K562 (cell line): ENCODE data around the gene DENND2C. TPM values are rescaled to one million over a fixed set of nuclear protein-coding genes. Genes with fewer than 3 reads are reported as not detected.

Source experiments
- ATAC-seq: fragments of 200-7000 bp; cut with Tn5 transposase; 3 replicates; pipeline ENCODE4 v1.9.1; 2020; ENCODE audit warnings: moderate library complexity
- BruUV-seq: library from RNA; stranded (reverse); fragments of 400-500 nt; replicated peaks from 2 replicates; lab custom pipeline; 2021; lab: Mats Ljungman, UMichigan
- CTCF ChIA-PET: fragments of 300-600 bp; formaldehyde crosslinking; extraction: SDS; loops from one replicate; lab custom pipeline; 2021; ENCODE audit warnings: low intra/inter-chr PET ratio; lab: Yijun Ruan, JAX
- POLR2A ChIA-PET: fragments of 300-600, 350-650 bp; sonication (Branson Sonifier 250); formaldehyde crosslinking; extraction: SDS; loops from one replicate; lab custom pipeline; 2021; ENCODE audit warnings: antibody characterized with exemption, inconsistent platforms; lab: Yijun Ruan, JAX
- DNase-seq, 4 experiments: peaks; one replicate each; pipeline versions ENCODE4 v3.0.0 to v3.0.0-alpha.2; 2011 to 2018; ENCODE audit warnings: low spot score in 3 of 4, mixed read lengths in 3 of 4; ENCODE audit errors: extremely low read depth in 1 of 4
- FAIRE-seq: peaks from 2 replicates; lab custom pipeline; 2011; peaks lifted over from hg19 to GRCh38; lab: Jason Lieb, UNC
- H2AFZ ChIP-seq: 2 replicates; pipeline ENCODE4 v1.6.0; 2011; ENCODE audit warnings: low read depth, low read length, control low read depth, inconsistent platforms
- H3K27ac ChIP-seq: fragments of 200-600 bp; 3 replicates; pipeline ENCODE4 v1.8.0; 2011; ENCODE audit warnings: low read depth, mild to moderate bottlenecking, control low read depth, inconsistent platforms, low read length, moderate library complexity, mixed read lengths; ENCODE audit errors: extremely low read depth
- H3K27me3 ChIP-seq, 2 experiments: fragments of 300-600 bp in 1 of 2; 2 replicates in 1 of 2; 3 replicates in 1 of 2; pipeline versions ENCODE4 v1.6.0 to v1.8.0; 2011; ENCODE audit warnings: inconsistent platforms in 2 of 2, low read length in 2 of 2, mild to moderate bottlenecking in 1 of 2, mixed read lengths in 1 of 2, moderate library complexity in 1 of 2; ENCODE audit not compliant: control insufficient read depth in 2 of 2, insufficient read depth in 2 of 2
- H3K36me3 ChIP-seq: fragments of 300-600 bp; 3 replicates; pipeline ENCODE4 v1.8.0; 2011; ENCODE audit warnings: mild to moderate bottlenecking, low read length, inconsistent platforms; ENCODE audit not compliant: control insufficient read depth, insufficient read depth
- H3K4me1 ChIP-seq, 2 experiments: fragments of 200-600 bp in 1 of 2; replicated peaks in 1 of 2; 2 replicates in 1 of 2; 3 replicates in 1 of 2; pipeline versions ENCODE4 v1.5.1 to v1.8.0; 2011; ENCODE audit warnings: inconsistent platforms in 2 of 2, low read length in 2 of 2, mild to moderate bottlenecking in 1 of 2, mixed read lengths in 1 of 2, moderate library complexity in 1 of 2; ENCODE audit not compliant: control insufficient read depth in 2 of 2, insufficient read depth in 2 of 2
- H3K4me2 ChIP-seq: 2 replicates; pipeline ENCODE4 v1.6.1; 2011; ENCODE audit warnings: low read length, control low read depth, inconsistent platforms, mixed read lengths; ENCODE audit not compliant: insufficient read depth
- H3K4me3 ChIP-seq: fragments of 200-600 bp; sonication (generic), shearing (Covaris generic); 2 replicates; pipeline ENCODE4 v1.5.1; 2016; ENCODE audit warnings: control low read depth, inconsistent platforms
- H3K79me2 ChIP-seq: fragments of 200-600 bp; 3 replicates; pipeline ENCODE4 v1.8.0; 2011; ENCODE audit warnings: low read length, inconsistent platforms; ENCODE audit not compliant: control insufficient read depth, insufficient read depth
- H3K9ac ChIP-seq, 2 experiments: 2 replicates each; pipeline versions ENCODE4 v1.6.0 to v1.6.1; 2011; ENCODE audit warnings: low read depth in 2 of 2, low read length in 2 of 2, control low read depth in 1 of 2, inconsistent platforms in 1 of 2, mild to moderate bottlenecking in 1 of 2, mixed read lengths in 1 of 2; ENCODE audit not compliant: insufficient read depth in 1 of 2
- H3K9me1 ChIP-seq: one replicate; pipeline ENCODE4 v1.6.0; 2011; ENCODE audit warnings: inconsistent platforms, mild to moderate bottlenecking, low read length, moderate library complexity; ENCODE audit not compliant: control insufficient read depth, insufficient read depth
- H3K9me3 ChIP-seq: replicated peaks from 2 replicates; pipeline ENCODE4 v1.5.1; 2011; ENCODE audit warnings: low read depth, low read length, inconsistent platforms; ENCODE audit not compliant: control insufficient read depth, insufficient read depth
- H4K20me1 ChIP-seq: replicated peaks from 2 replicates; pipeline ENCODE4 v1.6.1; 2011; ENCODE audit warnings: low read length, inconsistent platforms, mixed read lengths; ENCODE audit not compliant: control insufficient read depth, insufficient read depth
- ELF1 ChIP-seq: fragments of 200-800 bp; sonication (Bioruptor generic); IDR thresholded peaks from 2 replicates; pipeline ENCODE4 v1.6.1; 2016; ENCODE audit warnings: missing genetic modification characterization, missing compliant biosample characterization
- HDAC3 ChIP-seq: fragments of 450-650 bp; IDR thresholded peaks from 2 replicates; pipeline ENCODE4 v1.6.1; 2018; ENCODE audit warnings: borderline replicate concordance, mild to moderate bottlenecking, moderate library complexity; ENCODE audit not compliant: partially characterized antibody
- KDM2B ChIP-seq: fragments of 250-450 bp; sonication (Bioruptor Pico); IDR thresholded peaks from 2 replicates; pipeline ENCODE4 v1.8.0; 2021; ENCODE audit warnings: mild to moderate bottlenecking, moderate library complexity
- MCM7 ChIP-seq, 2 experiments: fragments of 450-650 bp; IDR thresholded peaks; 2 replicates each; pipeline ENCODE4 v1.6.1; 2016 to 2018
- RB1 ChIP-seq: fragments of 450-650 bp; IDR thresholded peaks from 2 replicates; pipeline ENCODE4 v1.6.1; 2017; ENCODE audit warnings: low read depth, mild to moderate bottlenecking
- RHOXF2B ChIP-seq: fragments of 250-450 bp; sonication (Bioruptor Pico); conservative IDR thresholded peaks from 2 replicates; pipeline ENCODE4 v1.5.1; 2021
- SMAD4 ChIP-seq: fragments of 250-450 bp; sonication (Bioruptor Pico); conservative IDR thresholded peaks from 2 replicates; pipeline ENCODE4 v1.8.0; 2021; ENCODE audit warnings: inconsistent platforms, mild to moderate bottlenecking, moderate library complexity
- TEAD2 ChIP-seq: fragments of 450-650 bp; IDR thresholded peaks from 2 replicates; pipeline ENCODE4 v1.6.1; 2016; ENCODE audit warnings: missing genetic modification characterization, control low read depth, missing compliant biosample characterization
- ZKSCAN8 ChIP-seq: fragments of 200-800 bp; sonication (Bioruptor generic); IDR thresholded peaks from 2 replicates; pipeline ENCODE4 v1.6.1; 2016; ENCODE audit warnings: missing genetic modification characterization, missing compliant biosample characterization
- ZNF589 ChIP-seq: fragments of 200-800 bp; sonication (Bioruptor generic); IDR thresholded peaks from 2 replicates; pipeline ENCODE4 v1.6.1; 2016; ENCODE audit warnings: low read depth, missing genetic modification characterization, missing compliant biosample characterization
- ZNF780A ChIP-seq: fragments of 250-450 bp; sonication (Bioruptor Pico); IDR thresholded peaks from 2 replicates; pipeline ENCODE4 v1.5.0; 2021; ENCODE audit warnings: mild to moderate bottlenecking
- WGBS: fragments of 100-300 bp; shearing (Covaris generic); methylation state at CpG from one replicate; pipeline ENCODE4 v1.1.6; 2016; ENCODE audit warnings: low coverage, mixed read lengths; ENCODE audit not compliant: insufficient coverage; ENCODE audit errors: missing lambda C conversion rate; 5-methylcytosine and 5-hydroxymethylcytosine counted together
- in situ Hi-C: fragments of 300-500 bp; cut with MboI; formaldehyde crosslinking; loops from 4 replicates; pipeline ENCODE4 v1.15.0; 2018; ENCODE audit warnings: inconsistent platforms, mixed read lengths
- intact Hi-C: fragments of 100-400 bp; cut with micrococcal nuclease; formaldehyde crosslinking; loops from 2 replicates; pipeline ENCODE4 v1.14.2; 2022
- polyA plus RNA-seq, 8 experiments: library from polyadenylated mRNA; depleted of rRNA in 4 of 8; stranded (reverse) in 5 of 8; unstranded in 3 of 8; fragments of >200 nt; fragmentation: Nextera tagmentation in 2 of 8; fragmentation: Illumina TruSeq in 1 of 8; extraction: Ambion mirVana in 2 of 8; extraction: Trizol in 1 of 8; gene quantifications; 2 replicates each; pipeline versions ENCODE4 v1.2.1 to v1.2.3, GENCODE V29; 2011 to 2014; ENCODE audit warnings: inconsistent platforms in 1 of 8, missing spikeins in 1 of 8
- total RNA-seq, 7 experiments: library from RNA; depleted of rRNA in 6 of 7; stranded (reverse); fragments of >200 nt in 6 of 7; fragmentation: Illumina TruSeq in 2 of 7; extraction: Trizol in 2 of 7; gene quantifications; 2 replicates each; pipeline versions ENCODE4 v1.2.1 to v1.2.3, GENCODE V29; 2011 to 2021; ENCODE audit warnings: low replicate concordance in 1 of 7
- TF ChIP-seq, protein P1 (sequence below): fragments of 450-650 bp; IDR thresholded peaks from 2 replicates; pipeline ENCODE4 v1.7.1; 2018; ENCODE audit warnings: mild to moderate bottlenecking, low read depth; ENCODE audit not compliant: partially characterized antibody
- TF ChIP-seq, protein P2 (sequence below): sonication (generic); formaldehyde crosslinking; IDR thresholded peaks from 2 replicates; pipeline ENCODE4 v1.8.1; 2022; ENCODE audit warnings: missing genetic modification reagents
- TF ChIP-seq, protein P3 (sequence below): fragments of 450-650 bp; IDR thresholded peaks from 2 replicates; pipeline ENCODE4 v1.6.1; 2014; ENCODE audit warnings: low read depth, mild to moderate bottlenecking, moderate library complexity, borderline replicate concordance

Gene DENND2C
- total and polyA plus RNA-seq, 9 of the 15 experiments (the other 6 are each of a cell fraction or from before 2014, with no cell fraction given), result 0.03 to 0.25 (median 0.14) TPM

DNA sequence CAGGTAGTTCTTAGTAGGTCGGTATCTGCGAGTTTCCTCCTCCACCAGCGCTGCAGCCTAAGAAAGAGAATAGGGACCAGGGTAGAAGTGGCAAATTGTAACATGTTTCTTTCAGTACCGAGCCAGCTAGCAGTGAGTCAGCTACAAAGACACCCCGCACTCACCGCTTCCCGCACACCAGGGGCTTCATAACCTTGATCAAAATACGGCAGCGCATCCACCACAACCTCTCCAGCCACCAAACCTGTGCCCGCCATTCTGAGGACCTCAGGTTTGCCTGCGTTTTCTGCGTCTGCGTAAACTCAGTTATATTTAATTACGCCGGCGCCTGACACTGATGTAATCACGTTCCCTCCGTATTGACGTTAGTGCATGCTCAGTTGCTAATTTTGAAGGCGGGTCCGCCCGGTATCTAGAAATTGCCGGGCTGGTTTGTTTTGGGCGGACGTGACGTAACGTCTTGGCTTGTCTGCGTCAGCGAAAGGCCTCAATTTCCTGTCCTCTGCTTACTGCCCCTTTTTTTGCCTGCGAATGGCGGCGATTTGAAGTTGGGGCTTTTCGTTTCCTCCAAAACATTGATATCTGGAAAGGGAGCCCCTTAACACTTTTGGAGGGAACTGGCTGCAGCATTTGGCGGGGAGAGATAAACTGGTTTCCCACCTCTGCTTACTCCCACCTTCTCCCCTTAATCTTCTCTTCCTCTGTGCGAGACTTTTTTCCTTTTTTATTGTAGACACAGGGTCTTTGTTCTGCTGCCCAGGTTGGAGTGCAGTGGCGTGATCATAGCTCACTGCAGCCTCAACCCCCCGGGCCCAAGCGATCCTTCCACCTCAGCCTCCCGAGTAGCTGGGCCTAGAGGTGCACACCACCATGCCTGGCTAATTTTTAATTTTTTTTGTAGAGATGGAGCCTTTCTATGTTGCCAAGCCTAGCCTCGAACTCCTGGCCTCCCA is 88.2 kb downstream of the DENND2C start, which contains the start of gene BCAS2 (continued):
- peak; percentile 54; the same call in 1 of the 2 replicates for TF ChIP-seq SMAD4 (CRISPR knock-in tag)

DNA sequence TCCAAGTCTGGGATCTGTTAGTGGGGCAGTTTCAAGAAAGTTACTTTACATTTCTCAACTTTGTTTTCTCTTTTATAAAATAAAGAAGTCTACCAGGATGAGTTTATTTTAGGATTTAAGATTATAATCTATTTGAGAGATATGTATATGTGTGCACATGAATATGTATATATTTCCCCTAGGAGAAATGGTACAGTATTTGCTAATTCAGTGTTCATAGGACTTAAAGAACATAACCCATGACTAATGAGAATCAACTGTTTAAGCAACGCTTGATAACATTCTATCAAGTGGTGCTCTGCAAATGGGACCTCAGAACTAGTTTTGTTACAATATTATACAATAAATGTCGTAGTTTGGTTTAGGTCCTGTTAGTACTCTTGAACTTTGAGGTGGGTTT is 95.5 kb downstream of the DENND2C start:
- WGBS, result 98% methylated on average over 2 of the region's 2 CpGs
- Histone ChIP-seq H3K4me1 (no peaks in the 10 kb centered on the region), H2AFZ (no peak overlapping the region), H3K4me2 (no peak overlapping the region), H3K27me3 (no peaks in the 10 kb centered on the region), H3K9ac (no peak overlapping the region), H3K27ac (no peak overlapping the region), H4K20me1 (no peaks in the 10 kb centered on the region), H3K4me3 (no peak overlapping the region), H3K36me3 (peaks cover 86% of the 10 kb centered on the region), H3K9me3 (no peaks in the 10 kb centered on the region), H3K79me2 (peaks cover 10% of the 10 kb centered on the region; the same call in 2 of the 3 replicates), H3K9me1 (no peaks in the 10 kb centered on the region)
- ATAC-seq, result no peak
- in situ Hi-C loops, result no loop called here
- no peak for FAIRE-seq
- POLR2A ChIA-PET, result interaction anchor here (0.7 to 1.9 kb wide), 3 partner anchors 10 to 1548 kb away, joined by 3 to 5 read pairs (median 3); no protein-coding TSS in a partner anchor
- intact Hi-C loops, result no loop called here
- DNase-seq, result no peak
- BruUV-seq, result no TSS peak
- CTCF ChIA-PET, result no interaction called here
- TF ChIP-seq ZKSCAN8 (no peak), RHOXF2B (CRISPR knock-in tag) (no peak), HDAC3 (no peak), ELF1 (tag) (no peak), ZNF589 (CRISPR knock-in tag) (no peak), RB1 (no peak), KDM2B (CRISPR knock-in tag) (no peak), ZNF780A (CRISPR knock-in tag) (no peak), TEAD2 (tag) (no peak), MCM7 (IDR thresholded peaks at IDR 0.05) (no peak)
- TF ChIP-seq, protein P1, sequence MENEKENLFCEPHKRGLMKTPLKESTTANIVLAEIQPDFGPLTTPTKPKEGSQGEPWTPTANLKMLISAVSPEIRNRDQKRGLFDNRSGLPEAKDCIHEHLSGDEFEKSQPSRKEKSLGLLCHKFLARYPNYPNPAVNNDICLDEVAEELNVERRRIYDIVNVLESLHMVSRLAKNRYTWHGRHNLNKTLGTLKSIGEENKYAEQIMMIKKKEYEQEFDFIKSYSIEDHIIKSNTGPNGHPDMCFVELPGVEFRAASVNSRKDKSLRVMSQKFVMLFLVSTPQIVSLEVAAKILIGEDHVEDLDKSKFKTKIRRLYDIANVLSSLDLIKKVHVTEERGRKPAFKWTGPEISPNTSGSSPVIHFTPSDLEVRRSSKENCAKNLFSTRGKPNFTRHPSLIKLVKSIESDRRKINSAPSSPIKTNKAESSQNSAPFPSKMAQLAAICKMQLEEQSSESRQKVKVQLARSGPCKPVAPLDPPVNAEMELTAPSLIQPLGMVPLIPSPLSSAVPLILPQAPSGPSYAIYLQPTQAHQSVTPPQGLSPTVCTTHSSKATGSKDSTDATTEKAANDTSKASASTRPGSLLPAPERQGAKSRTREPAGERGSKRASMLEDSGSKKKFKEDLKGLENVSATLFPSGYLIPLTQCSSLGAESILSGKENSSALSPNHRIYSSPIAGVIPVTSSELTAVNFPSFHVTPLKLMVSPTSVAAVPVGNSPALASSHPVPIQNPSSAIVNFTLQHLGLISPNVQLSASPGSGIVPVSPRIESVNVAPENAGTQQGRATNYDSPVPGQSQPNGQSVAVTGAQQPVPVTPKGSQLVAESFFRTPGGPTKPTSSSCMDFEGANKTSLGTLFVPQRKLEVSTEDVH, result no peak
- TF ChIP-seq, protein P2, sequence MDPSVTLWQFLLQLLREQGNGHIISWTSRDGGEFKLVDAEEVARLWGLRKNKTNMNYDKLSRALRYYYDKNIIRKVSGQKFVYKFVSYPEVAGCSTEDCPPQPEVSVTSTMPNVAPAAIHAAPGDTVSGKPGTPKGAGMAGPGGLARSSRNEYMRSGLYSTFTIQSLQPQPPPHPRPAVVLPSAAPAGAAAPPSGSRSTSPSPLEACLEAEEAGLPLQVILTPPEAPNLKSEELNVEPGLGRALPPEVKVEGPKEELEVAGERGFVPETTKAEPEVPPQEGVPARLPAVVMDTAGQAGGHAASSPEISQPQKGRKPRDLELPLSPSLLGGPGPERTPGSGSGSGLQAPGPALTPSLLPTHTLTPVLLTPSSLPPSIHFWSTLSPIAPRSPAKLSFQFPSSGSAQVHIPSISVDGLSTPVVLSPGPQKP (CRISPR knock-in tag), result no peak
- TF ChIP-seq, protein P3, sequence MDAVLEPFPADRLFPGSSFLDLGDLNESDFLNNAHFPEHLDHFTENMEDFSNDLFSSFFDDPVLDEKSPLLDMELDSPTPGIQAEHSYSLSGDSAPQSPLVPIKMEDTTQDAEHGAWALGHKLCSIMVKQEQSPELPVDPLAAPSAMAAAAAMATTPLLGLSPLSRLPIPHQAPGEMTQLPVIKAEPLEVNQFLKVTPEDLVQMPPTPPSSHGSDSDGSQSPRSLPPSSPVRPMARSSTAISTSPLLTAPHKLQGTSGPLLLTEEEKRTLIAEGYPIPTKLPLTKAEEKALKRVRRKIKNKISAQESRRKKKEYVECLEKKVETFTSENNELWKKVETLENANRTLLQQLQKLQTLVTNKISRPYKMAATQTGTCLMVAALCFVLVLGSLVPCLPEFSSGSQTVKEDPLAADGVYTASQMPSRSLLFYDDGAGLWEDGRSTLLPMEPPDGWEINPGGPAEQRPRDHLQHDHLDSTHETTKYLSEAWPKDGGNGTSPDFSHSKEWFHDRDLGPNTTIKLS, result no peak
